GM19395 (cell line): ENCODE results near the gene DISC1.
"Not testable (repeated sequence)": the region's sequence is repeated elsewhere in the genome, so short reads cannot be mapped to it uniquely, and the experiment has no call there.

Experiments used
- ATAC-seq: cut with Tn5 transposase; IDR thresholded peaks from one replicate; pipeline ENCODE4 v1.9.1; 2021; ENCODE audit warnings: mild to moderate bottlenecking, moderate library complexity; ENCODE audit not compliant: unreplicated experiment

DISC1 gene

DNA sequence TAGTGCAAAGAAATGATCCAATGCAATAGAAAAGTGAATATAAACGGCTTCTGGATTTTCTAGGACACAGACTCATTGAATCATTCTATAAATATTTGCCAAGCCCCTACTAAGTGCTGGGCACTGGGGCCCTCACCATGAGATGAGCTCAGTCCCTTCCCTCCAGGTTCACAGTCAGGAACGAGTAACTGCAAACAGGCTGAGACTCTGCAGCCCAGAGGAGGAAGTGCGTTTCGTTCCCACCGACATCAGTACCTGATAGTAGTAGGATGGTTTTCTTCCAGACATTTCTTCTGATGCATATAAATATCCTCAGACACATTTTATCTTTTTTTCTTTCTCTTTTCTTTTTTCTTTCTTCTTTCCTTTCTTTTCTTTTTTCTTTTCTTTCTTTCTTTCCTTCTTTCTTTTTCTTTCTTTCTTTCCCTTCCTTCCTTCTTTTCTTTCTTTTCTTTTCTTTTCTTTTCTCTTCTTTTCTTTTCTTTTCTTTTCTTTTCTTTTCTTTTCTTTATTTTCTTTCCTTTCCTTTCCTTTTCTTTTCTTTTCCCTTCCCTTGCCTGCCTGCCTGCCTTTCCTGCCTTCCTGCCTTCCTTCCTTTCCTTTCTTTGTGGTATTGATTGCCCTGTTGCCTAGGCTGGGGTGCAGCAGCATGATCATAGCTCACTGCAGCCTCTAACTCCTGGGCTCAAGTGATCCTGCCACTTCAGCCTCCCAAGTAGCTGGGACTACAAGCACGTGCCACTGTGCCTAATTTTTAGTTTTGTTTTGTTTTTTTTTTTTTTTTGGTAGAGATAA lies 135.4 kb downstream of the DISC1 start:
- ATAC-seq, result no peak

DNA sequence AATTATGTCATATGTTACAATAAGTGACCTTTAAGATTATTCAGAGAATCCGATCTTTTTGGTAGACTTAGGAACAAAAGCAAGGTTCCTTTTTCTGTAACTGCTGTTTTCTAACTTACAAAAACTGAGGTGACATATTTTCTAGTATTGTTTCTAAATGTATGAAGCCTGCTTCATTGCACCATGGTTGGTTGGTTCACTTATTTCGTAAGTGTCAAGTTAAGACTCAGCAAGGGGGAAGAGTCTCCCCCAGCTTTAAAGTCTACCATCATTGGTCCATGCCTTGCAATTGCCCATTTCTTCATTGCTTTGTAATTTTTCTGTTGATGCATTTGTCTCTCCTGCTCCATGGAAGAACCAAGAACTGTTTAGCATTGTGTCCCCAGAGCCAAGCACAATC lies 136.9 kb downstream of the DISC1 start:
- no peak for ATAC-seq

DNA sequence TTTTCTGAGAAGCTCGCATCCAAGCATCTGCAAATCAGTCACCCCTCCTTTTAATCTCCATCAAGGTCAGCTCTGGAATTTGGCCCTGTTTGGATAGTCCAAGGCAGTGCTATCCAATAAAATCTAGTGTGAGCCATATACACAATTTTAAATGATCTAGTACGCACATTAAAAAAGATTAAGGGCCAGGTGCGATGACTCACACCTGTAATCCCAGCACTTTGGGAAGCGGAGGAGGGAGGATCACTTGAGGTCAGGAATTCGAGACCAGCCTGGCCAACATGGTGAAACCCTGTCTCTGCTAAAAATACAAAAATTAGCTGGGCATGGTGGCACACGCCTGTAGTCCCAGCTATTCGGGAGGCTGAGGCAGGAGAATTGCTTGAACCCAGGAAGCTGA lies 139.2 kb downstream of the DISC1 start:
- ATAC-seq, result not testable (repeated sequence)

DNA sequence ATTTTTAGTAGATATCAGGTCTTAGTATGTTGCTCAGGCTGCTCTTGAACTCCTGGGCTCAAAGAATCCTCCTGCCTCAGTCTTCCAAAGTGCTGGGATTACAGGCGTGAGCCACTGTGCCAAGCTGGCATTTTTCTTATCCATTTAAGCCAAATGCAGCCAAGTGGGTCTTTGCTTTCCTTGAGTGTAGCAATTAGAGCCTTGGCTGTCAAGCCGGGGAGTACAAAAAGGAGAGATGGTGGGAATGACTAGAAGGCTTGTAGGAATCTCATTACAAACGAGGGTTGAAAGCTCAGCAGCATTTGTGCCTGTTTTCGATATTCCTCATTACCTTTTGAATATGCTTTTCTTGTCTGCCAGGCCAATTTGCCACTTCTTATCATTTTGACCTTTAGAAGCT lies 140.9 kb downstream of the DISC1 start:
- no peak for ATAC-seq

DNA sequence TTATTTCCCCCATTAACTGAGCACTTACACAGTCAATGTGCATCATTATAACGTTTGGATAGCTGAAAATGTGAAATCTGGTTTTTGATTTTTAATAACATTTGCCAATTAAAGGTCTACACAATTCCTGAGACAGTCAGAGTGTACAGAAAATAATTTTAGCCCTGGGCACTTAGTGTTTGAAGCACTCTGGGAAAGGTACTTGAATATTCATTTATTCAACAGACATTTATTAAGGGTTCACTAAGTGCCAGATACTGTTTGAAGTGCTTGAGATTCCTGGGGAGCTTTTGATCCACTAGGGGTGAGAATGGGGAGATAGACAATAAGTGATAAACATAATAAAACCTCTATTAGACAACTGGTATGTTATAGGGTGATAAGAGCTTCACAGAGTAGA lies 141.8 kb downstream of the DISC1 start:
- no peak for ATAC-seq

DNA sequence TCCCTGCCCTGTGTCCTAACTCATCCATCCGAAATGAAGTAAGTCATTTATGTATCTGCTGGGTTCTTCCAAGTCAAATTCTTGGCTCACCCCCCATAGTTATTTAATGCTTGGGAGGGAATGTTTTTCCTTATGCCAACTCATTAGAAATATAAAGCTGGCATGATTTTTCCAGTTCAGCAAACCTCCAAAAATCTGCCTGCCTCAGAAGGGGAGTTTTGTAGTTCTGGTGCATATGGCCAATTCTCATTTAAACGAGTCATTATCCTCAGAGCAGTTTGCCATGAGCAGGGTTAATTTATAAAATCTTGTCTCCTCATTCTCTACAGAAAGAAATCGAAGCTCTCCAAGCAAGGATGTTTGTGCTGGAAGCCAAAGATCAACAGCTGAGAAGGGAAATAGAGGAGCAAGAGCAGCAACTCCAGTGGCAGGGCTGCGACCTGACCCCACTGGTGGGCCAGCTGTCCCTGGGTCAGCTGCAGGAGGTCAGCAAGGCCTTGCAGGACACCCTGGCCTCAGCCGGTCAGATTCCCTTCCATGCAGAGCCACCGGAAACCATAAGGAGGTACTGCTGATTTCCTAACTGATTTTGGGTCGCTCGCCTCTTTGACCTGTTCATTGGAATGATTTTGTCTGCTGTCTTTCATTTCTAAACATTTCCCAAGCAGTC lies 144.1 kb downstream of the DISC1 start:
- ATAC-seq, result no peak

DNA sequence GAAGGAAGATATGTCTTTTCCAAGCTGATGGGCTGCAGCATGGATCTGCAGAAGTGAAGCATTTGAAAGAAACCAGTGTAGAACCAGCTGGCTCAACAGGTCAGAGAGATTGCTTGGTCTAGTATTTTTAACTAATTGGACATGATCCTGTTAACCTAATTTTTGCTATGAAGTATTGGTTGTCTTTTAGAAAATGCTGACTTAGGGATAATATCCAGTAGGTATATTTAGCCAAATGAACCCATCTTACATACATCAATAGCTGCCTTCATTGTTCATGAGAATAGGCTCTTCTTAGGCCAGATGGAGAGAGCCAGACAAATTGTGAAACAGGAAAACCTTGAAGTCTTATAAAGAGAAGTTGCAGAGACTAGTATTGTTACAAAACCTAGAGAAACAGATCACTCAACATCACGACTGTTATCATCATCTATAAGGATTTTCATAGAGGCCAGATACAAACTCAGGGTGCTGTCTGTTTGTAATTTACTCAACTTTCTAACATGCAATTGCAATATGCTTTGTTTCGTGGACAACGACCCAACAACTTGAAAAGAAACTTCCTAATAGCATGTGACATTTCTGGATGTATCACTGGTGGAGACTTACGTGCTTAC lies 148.2 kb downstream of the DISC1 start:
- ATAC-seq, result no peak

DNA sequence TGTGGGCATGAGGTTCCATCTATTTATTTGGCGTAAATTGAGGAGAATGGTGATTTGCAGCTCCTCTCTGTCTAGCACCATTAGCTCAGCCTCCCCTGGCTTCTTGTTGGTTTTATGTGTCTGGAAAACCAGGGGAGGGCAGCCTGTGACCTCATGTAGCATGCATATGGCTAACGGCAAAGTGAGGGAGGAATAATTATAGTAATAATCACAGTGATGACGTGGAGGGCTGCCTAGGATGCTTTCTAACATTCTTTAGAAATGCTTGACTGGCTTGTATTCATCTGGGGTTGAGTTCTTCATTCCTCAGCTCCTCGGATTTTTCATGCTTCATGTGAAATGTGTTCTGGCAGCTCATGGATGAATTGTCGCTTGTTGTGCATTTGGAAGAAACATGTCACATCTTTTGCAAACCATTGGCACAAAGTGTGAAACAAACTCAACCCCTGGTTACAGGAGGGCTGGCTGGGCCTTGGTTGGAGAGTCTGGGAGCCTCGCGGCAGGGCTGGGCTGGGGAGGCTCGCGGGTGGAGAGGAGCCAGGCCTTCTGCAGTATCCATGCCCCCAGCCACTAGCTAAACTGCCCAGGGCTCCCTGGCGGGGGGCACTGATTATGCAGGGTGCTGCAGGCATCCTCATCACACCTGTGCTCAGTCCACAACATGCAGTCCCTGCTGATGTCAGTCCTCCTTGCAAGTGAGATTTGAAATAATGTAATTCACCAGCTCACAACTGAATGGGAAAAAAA lies 149.6 kb downstream of the DISC1 start:
- no peak for ATAC-seq

DNA sequence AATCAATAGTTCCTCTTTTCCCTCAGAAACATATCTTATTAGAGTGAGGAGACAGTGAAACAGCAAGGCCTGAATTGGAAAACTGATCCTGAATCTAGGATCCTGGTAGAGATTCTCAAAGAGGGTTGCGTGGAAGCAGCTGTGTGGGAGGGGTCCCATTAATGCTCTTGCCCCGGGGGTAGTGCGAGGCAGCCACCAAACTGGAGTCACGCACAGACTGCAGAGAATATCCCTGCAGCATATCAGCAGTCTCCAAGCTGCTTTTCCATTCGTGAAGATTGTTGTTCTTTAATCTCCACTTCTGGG lies 150.1 kb downstream of the DISC1 start:
- ATAC-seq, result no peak

DNA sequence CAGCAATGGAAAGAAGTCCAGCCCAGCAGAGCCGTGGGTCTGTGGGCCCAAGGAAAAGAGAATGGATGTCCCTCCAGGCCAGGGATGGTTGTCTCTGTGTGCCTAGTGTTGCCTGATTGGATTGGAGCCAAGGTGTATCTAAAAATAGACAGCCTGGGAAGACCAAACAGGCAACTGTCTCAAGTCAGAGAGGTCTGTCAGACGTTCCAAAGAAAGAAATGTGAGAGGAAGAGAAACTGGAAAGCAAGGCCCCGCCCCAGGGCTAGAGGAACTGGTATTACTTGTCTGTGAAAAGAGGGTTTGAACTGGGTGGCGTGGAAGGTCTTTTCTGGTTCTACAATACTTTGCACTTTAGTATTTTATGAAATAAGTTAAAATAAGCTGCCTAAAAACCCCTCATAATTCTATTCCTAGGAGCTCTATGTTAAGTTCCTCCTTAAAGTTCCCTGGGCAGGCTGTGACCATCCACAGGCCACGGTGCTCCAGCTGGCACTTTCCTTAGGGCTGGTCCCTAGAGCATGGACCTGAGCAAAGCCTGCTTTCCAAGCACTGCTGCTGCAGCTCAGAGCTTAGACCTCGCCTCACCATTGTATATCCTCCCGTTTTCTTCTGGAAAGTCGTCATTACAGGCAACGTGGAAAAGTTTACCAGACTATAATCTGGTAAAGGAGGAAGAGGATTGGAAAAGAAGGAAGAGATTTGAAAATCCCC lies 151.6 kb downstream of the DISC1 start:
- no peak for ATAC-seq

DNA sequence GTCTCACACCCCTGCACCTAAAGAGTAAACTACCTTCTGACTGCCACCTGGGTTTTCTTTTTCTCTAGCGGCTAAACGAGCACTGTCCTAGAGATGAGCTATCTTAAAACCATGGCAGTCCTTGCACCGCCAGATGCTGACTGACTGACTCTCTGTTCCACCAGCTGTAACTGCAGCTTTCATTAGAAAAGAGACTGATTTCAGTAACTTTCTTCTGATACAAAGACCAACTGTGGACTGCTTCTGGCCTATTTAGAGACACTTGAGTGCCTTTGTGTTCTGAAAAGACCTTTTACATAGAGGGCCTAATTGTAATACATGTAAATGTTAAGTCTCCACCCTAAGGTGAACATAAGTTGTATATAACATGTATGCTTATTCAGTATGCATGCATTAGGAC lies 152.5 kb downstream of the DISC1 start:
- no peak for ATAC-seq

DNA sequence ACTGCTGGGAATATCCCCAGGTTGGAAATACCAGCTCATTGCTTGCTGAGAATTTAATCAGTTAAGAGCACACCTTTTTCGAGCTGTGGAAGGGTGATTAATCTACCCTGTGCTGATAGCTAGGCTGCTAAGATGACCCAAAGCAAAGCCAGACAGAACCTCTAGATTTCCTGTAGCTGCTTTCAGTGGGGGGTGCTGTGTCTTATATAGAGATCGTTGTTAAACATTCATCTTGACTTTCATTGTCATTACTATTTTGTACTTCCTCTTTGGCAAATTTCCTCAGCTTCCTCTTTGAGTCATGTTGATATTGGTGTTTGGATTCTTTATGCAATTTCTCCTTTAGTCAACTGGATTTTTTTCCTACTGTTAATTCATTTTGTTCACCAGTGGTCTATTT lies 155.3 kb downstream of the DISC1 start:
- ATAC-seq, result no peak

DNA sequence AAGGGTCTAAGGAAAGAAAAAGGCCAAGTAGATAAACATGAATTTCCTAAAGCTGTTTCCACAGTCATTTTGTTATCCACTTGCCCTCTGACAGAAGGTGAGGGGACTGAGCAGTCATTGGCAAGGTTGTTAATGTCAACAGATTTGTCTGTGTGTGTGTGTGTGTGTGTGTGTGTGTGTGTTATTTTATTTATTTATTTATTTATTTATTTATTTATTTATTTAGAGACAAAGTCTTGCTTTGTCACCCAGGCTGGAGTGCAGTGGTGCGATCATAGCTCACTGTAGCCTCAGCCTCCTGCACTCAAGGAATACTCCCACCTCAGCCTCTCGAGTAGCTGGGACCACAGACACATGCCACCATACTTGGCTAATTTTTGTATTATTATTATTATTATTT lies 158.5 kb downstream of the DISC1 start:
- ATAC-seq, result not testable (repeated sequence)

DNA sequence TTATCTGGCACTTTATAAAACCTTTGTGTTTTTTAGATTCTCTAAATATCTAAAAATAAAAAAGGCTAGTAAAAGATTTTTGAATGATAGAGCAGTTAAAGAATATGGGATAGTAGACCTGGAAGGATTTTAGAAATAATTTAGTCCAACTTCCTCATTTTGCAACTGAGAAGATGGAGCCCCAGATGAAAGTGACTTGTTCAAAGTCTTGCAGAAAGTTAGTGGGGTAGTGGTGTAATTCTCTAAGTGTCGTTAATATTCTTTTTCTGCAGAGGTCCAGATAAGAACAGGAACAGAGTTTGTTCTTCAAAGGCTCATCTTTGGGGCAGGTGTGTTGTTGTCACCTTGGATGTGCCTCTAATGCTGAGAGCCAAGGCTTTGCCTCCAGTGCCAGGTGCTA lies 159.5 kb downstream of the DISC1 start:
- ATAC-seq, result no peak

DNA sequence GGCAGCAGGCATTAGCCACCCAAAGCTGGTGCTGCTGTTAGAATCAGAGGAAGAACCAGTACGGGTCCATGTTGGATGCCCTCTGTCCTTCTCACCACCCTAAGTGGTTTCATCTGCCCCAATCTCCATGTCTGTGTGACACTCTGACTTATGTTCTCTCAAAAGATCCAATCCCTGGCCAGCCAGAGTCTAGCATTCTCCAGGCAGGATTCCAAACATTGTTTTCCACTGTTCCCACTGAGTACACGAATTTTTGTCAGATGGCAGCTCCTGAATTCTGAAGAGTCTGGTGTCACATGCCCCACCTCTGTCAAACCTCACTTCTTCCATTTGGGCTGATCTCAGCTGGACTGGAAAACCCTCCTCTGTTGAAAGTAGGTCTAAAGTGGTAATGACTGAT lies 166.0 kb downstream of the DISC1 start:
- no peak for ATAC-seq

DNA sequence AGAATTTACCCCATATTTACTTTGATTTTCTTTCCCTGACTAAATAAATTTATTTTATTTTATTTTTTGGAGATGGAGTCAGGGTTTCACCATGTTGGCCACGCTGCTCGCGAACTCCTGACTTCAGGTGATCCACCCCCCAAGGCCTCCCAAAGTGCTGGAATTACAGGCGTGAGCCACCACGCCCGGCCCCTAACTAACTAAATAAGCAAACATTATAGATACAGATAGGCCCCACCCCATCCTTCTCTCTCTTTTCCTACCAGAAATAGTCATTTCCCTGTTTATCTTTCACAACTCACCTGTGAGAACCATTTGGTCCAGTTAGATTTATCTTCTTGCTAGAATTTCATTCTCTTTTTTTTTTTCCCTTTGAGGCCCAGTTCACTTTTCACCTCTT lies 167.3 kb downstream of the DISC1 start:
- no peak for ATAC-seq

DNA sequence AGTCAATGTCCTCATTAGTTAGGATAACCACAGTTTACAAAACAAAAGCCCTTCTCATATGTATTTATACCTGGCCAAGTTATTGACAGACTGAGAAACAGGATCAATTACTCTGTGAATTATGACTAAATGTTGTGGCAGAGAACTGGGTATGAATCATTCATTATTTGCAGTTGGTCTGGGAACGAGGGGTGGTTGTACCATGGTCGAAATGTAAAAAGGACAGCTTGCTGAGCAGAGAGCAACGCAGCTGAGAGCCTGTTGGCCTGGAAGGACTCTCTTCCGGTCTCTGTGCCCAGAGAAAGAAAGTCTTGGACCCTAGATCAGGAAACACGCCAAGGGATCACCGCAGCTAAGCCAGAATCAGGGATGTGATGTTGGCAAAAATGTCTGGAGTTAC lies 169.6 kb downstream of the DISC1 start:
- no peak for ATAC-seq

DNA sequence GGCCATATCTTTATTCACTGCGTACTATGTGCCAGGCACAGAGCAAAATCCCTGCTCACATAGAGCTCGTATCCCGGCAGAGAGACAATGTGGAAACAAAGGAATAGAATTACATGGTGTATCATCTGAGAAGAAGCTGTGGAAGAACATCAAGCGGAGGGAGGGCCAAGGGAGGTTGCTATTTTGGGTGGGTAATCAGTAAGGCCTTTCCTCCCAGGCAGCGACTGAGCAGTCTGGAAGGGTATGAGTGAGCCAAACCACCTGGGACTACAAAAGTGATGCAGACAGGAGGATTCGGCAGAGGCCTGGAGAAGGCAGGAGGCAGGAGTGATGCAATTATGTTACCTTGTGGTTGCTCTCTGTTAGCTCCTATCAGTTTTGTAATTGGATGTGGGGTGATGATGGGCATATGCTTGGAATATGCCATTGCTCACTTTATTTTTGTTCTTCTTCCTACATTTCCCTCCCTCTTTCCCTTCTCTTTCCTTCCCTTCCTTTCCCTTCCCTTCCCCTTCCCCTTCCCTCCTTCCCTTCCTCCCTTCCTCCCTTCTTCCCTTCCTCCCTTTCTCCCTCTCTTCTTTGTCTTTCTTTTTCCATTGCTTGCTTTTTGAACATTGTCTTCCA lies 172.9 kb downstream of the DISC1 start:
- ATAC-seq, result no peak

DNA sequence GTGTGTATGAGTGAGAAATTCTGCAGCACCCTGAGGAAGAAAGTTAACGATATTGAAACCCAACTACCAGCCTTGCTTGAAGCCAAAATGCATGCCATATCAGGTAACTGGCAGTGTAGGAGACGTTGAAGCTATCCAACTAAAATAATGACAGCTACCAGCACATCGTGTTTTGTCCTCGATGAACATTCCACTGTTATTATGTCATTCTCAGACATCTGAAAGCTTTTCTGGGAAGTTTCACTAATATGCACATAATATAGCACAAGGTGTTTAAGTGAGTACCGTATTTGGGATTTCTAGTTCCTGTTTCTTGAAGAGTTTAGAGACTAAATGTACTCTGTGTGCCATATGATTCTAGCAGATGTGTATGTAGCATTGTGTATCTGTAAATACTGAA lies 173.5 kb downstream of the DISC1 start:
- no peak for ATAC-seq

DNA sequence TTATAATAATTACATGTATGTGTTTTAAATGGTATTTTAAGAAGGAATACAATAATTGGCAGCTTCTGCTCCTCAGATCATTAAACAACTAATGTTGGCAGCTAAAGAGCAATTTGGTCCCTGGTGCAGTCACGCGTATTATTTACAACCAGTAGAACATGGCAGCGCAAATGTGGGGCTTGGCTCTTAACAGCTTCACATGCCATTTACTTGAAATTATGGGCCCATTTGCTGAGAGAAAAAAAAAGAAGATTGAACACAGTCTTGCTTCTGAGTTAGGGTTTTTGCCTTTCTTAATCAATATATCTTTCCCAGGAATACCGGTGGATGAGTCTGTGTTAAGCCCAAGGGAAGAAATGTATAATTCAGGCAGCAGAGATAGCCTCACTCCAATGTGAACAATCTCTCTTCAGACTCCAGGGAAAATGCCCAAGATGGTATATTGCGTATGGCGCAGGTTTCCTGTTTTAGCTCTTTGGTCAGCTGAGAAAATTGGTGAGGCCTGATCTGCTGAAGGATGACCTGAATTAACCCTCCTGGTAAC lies 174.5 kb downstream of the DISC1 start:
- ATAC-seq, result no peak
